AG08395 (cell line): Measurements from ENCODE around the gene RRP7A.
A peak's percentile ranks its signal among the peaks of the same experiment; 100 is the strongest.
"Not testable (repeated sequence)": the region's sequence is repeated elsewhere in the genome, so short reads cannot be mapped to it uniquely, and the experiment has no call there.

Source experiments
- DNase-seq: peaks from one replicate; pipeline ENCODE4 v3.0.0; 2012; ENCODE audit warnings: mixed read lengths, low spot score

The RRP7A gene

DNA sequence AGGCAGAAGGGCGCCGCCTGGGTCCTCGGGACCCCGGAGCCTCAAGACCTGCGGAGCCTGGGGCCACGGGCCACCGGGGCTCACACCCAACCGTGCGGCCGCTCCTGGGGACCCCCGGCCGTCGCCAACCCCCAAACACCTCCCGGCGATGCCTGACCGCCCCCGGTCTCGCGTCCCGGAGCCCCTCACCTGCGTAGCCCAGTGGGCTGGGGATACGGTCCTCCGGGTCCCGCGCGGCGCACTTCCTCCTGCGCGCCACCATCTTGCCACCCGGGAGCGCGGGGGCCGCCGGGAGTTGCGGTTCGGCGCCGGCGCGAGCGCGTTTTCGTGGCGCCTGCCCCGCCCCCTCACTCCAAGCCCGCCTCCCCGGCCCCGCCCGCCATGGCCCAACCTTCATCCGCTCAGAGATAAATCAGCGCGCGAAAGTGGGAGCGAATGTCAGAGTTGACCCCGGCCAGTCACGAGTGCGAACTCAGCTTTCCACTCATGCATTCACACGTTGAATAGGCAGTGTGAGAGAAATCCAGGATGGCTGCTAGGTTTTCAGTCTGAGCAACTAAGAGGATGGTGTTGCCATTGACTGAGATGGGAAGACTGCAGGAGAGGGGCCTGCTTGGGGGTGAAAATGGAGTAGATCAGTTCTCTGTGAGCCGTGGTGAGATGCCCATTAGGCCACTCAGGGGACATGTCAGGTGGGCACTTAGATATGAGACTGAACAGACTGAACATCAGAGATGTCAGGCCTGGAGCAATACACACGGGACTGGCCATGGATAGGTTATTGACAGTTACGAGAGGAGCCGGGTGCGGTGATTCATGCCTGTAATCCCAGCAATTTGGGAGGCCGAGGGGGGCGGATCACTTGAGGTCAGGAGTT, at the start of gene RRP7A:
Gene RRP7A (minus strand): TSS at position 272 of the 877 bp plus-strand sequence. CDS start 10 bp downstream, at position 262.
- DNase-seq = peak; percentile 81

DNA sequence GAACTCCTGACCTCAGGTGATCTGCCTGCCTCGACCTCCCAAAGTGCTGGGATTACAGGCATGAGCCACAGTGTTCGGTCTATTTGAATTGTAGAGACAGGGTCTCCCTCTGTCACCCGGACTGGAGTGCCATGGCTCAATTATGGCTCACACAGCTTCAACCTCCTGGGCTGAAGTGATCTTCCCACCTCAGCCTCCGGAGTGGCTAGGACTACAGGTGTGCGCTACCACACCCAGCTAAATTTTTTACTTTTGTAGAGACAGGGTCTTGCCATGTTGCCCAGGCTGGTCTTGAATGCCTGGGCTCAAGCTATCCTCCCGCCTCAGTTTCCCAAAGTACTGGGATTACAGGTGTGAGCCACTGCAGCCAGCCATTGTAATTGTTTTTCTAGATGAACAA, 48.4 kb upstream of the RRP7A start:
- not testable (repeated sequence) for DNase-seq

GRCh38 chr22:42565956-42566355, 46.4 kb upstream of the RRP7A start:
- no peak for DNase-seq

GRCh38 chr22:42564699-42565098, 45.1 kb upstream of the RRP7A start:
- DNase-seq = no peak

- not testable (repeated sequence) for DNase-seq
Observed at GRCh38 chr22:42563943-42564342, 44.3 kb upstream of the RRP7A start.

- no peak for DNase-seq
Observed at GRCh38 chr22:42562684-42563083, 43.1 kb upstream of the RRP7A start.

- no peak for DNase-seq
Observed at GRCh38 chr22:42562279-42562678, 42.7 kb upstream of the RRP7A start.

GRCh38 chr22:42561856-42562255, 42.3 kb upstream of the RRP7A start:
- no peak for DNase-seq

GRCh38 chr22:42560781-42561180, 41.2 kb upstream of the RRP7A start:
- DNase-seq = no peak

DNA sequence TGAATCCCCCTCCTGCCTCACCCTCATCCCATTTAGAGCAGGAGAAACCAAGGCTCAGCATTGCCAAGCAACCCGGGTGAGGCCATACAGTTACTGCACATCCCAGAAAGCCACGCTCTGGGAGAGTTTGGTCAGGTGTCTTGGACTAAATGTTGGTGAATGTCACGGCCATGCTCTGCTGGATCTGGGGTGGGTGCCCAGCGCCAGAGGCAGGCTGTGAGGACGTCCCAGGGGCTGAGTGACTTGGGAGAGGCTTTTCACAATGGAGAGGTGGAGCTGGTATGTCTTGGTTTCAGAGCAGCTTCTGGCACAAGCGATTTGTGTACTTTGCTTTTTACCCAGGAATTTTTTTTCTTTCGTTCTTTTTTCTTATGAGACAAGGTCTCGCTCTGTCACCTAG, 40.8 kb upstream of the RRP7A start:
- DNase-seq = no peak

DNA sequence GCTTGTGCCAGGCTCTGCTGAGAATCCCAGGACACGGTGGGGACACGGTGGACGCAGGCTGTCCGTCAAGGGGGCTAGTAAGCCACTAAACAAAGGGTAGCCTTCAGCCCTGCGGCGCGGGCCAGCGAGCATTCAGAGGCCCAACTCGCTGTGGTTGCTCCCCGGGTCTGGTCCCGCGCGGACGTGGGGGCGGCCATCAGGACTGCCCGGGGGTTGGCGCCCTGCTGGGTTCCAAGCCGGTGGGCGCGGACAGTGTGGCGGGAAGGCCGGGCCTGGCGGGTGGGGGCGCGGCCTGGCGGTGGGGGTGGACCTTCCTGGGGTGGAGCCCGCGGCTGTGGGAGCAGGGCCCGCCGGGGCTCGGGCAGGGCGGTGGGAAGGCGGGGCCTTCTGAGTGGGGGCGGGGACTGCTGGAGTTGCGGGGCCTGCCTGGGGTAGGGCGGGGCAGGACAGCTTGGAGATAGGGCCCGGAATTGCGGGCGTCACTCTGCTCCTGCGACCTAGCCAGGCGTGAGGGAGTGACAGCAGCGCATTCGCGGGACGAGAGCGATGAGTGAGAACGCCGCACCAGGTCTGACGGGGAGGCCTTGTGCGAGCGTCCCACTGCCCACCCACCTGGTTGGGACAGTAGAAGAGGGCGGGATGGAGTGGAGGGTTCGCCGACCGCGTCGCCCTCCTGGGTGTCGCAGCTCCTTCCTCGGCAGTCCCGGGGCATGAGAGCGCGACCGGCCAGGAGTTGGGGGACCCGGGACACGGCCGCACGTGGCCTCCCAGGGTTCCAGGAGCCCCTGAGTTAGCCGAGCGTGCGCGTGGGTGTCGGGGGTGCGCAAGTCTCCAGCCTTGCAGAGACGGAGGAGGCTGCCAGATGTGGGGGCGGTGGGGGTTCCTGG, 34.1 kb upstream of the RRP7A start, which contains the start of gene SERHL2:
Gene SERHL2 (plus strand): TSS at position 482 of the 887 bp plus-strand sequence. CDS start 65 bp downstream, at position 547.
- peak; percentile 94 for DNase-seq

DNA sequence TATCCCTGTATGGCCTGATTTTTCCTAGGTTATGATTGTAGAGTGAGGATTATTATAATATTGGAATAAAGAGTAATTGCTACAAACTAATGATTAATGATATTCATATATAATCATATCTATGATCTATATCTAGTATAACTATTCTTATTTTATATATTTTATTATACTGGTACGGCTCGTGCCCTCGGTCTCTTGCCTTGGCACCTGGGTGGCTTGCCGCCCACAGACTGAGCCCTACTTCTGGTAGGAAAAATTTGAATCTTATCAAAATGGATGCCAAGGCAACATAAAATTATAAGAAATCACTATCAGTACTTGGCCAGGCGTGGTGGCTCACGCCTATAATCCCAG, 32.7 kb upstream of the RRP7A start:
- DNase-seq = not testable (repeated sequence)

GRCh38 chr22:42549331-42550060, 29.9 kb upstream of the RRP7A start:
- DNase-seq = no peak

- no peak for DNase-seq
Observed at GRCh38 chr22:42548597-42549330, 29.2 kb upstream of the RRP7A start.

GRCh38 chr22:42548126-42548525, 28.5 kb upstream of the RRP7A start:
- DNase-seq = not testable (repeated sequence)

DNA sequence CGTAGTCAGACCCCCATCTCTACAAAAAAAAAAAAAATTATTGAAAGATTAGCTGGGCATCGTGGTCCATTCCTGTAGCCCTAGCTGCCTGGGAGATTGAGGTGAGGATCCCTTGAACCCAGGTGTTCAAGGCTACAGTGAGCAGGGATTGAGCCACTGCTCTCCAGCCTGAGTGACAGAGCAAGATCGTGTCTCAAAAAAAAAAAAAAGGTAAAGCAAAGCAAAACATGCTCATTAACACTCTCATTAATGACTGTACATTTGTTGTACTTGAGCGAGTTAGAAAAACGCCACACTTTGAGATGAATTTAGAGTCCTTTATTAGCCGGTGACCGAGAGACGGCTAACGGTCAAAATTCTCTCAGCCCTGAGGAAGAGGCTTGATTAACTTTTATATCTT, 28.0 kb upstream of the RRP7A start:
- no peak for DNase-seq

- no peak for DNase-seq
Observed at GRCh38 chr22:42544686-42545085, 25.1 kb upstream of the RRP7A start.

GRCh38 chr22:42539236-42539771, 19.7 kb upstream of the RRP7A start:
- DNase-seq = not testable (repeated sequence)

DNA sequence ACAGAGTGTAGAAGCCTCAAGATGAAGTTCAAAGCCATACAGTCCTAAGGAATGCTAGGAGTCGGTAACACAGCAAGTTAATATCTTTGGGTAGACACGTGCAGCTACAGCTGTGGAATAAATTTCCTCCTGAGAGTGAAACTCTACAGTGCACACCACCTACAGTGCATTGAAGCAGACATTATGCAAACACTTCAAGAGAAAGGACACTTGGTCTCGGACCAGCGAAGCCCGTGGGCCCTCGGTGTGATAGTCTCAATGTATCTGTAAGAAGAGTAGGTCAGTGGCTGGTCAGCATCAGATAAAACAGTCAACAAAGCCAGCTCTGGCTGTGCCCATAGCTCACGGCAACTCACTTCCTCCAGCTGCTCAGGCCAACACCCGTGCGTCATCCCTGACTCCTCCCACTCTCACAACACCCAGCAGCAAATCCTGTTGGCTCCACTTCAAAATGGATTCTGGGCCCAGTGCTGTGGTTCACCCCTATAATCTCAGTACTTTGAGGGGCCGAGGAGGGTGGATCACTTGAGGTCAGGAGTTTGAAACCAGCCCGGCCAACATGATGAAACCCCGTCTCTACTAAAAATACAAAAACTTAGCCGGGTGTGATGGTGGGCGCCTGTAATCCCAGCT, 17.7 kb upstream of the RRP7A start:
- DNase-seq = not testable (repeated sequence)

DNA sequence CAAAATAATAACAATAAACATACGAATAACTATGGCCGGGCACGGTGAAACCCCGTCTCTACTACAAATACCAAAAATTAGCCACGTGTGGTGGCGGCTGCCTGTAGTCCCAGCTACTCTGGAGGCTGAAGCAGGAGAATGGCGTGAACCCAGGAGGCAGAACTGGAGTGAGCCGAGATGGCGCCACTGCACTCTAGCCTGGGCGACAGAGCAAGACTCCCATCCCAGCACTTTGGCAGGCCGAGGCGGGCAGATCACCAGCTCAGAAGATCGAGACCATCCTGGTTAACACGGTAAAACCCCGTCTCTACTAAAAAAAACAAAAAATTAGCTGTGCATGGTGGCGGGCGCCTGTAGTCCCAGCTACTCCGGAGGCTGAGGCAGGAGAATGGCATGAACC, 17.0 kb upstream of the RRP7A start:
- DNase-seq = not testable (repeated sequence)

DNA sequence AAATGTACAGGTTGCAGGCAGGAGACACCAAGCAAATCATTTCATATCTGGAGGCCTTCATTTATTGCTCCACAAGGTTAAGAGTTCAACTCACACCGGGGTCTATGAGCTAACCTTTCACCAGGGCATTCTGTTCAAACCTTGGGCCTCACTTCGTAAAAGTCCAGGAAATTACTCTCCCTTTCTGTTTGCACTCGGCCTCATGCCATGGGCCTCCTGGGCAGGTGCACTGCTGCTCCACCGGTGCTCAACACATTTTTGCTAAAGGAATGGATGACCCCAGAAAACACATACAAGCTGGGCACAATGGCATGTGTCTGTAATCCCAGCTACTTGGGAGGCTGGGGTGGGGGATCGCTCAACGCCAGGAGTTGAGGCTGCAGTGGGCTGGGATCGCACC, 16.6 kb upstream of the RRP7A start:
- no peak for DNase-seq
